ENCODE data around the gene LBP.
"Not testable (repeated sequence)": the region's sequence is repeated elsewhere in the genome, so short reads cannot be mapped to it uniquely, and the experiment has no call there.

Gene LBP, protein sequence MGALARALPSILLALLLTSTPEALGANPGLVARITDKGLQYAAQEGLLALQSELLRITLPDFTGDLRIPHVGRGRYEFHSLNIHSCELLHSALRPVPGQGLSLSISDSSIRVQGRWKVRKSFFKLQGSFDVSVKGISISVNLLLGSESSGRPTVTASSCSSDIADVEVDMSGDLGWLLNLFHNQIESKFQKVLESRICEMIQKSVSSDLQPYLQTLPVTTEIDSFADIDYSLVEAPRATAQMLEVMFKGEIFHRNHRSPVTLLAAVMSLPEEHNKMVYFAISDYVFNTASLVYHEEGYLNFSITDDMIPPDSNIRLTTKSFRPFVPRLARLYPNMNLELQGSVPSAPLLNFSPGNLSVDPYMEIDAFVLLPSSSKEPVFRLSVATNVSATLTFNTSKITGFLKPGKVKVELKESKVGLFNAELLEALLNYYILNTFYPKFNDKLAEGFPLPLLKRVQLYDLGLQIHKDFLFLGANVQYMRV

DNA sequence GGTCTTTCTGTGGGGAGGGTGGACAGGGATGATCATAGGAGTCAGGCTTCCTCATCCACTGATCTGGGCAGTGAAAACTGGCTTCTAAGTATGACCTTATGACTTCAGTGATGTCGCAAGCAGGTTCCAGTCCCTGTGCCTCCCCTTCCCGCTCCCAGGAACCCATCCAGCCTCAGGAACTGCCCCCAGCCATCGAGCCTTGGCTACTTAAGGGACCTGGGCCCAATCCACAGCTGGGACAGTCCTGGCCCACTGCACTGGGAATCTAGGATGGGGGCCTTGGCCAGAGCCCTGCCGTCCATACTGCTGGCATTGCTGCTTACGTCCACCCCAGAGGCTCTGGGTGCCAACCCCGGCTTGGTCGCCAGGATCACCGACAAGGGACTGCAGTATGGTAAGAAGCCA lies at the start of gene LBP:
Gene LBP (plus strand): TSS at position 236 of the 405 bp plus-strand sequence. CDS start 35 bp downstream, at position 271.
- no peak for DNase-seq

DNA sequence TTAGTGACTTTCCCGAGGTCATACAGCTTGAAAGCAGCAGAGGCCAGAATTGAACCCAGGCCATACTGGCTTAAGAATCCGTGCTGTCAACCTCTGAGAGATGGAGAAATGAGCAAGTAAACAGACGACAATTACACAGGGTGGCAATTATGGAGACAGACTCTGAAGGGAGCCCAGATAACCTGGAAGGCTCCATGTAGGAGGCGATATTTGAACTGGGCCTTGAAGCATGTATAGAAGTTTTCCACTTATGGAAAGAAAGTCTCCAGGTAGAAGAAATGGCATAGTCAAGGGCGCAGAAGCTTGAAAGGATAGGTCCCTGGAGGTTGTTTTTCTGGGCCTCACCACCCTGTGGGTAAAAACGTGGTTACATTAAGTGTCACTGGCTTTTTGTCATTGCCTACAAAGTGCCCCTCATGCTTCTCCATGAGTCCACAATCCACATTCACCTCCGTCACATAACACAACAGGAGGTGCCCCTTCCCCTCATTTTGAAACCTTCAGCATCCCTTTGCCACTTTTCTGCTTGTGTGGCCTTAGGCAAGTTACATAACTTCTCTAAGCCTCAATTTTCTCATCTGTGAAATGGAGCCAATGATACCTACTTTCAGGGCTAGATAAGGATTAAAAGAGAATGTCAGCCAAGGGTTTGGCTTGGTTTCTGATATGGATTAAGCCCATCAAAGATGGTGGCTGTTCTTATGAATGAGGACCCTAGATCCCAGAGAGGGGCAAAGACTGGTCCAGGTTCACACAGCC lies 48.2 kb upstream of the LBP start:
- no peak for DNase-seq

DNA sequence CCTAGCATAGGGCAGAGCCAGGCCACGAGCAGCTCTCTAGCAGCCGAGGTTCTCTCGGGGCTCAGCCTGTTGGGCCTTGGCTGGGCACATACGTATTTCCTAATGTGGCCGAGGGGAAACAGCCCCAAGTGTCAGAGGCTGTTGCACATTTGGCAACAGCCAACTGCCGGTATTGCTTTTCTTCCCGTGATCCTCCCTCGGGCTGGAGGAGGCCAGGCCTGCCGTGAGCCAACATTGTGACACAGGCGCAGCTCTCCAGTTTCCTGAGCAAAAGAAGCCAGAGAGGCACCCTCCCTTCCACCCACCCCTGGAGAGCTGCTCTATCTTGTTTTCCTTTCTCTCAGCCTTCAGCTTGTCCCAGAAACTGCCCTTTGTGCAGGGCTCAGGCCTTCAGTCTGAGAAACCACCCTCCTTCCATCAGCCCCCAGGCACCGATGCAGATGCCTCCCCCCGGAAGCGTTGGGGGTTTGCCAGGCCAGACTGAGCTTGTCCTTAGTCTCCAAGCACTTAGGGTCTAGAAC lies 47.5 kb upstream of the LBP start:
- DNase-seq, result no peak

DNA sequence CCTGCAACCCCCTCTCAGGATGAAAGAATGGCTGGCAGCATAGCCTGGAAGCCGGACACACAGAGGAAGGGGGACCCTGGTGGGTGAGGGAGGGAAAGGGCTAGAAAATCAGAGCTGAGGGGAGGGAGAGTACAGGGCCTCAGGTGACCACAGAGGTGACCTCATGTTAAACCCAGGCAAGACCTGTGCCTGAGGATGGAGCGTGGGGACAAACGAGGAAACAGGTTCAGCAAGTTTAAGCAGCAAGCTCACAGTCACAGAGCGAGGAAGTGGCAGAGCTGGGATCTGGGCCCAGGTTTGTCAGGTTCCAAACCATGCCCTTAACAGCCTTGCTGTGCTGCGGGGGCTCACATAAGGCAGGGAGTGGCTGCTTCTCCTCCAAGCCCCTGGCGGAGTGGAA lies 46.3 kb upstream of the LBP start:
- no peak for DNase-seq

DNA sequence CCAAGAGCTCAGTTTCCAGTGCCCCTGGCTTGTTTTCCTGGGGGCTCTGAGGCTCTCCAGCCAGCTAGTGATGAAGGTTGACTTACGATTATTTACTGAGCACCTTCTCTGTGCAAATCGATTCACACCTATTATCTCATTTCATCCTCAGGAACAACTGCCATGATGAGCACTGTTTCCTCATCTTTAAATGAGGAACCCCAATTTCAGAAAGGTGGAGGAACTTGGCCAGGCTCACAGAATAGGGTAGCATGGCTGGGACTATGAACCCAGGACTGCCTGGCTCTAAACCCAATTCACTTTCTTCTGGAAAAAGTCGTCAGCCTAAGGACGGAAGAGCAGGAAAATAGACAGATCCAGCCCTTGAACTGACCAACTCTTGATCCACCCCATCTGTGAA lies 45.8 kb upstream of the LBP start:
- no peak for DNase-seq

DNA sequence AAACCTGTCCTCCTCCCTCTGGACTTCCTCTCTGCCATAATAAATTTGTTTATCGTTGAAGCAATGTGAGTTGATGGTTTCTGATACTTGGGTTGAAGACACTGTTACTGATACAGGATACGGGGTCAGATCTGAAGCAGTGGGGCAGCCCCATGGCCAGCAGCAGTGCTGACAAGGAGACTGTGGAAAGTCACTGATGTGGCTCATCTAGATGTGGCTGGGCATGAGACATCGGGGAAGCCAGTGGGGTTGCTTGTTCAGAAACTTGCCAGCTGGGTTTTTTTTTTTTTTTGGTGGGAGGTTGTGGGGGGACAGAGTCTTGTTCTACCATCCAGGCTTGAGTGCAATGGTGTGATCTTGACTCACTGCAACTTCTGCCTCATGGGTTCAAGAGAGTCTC lies 45.0 kb upstream of the LBP start:
- no peak for DNase-seq

GRCh38 chr20:38302786-38303185 lies 43.5 kb upstream of the LBP start:
- no peak for DNase-seq

GRCh38 chr20:38303908-38304379 lies 42.3 kb upstream of the LBP start, which contains the start of gene BPI:
BPI (plus strand) TSS chr20:38304156; CDS start chr20:38304224, 68 bp downstream.
- no peak for DNase-seq

DNA sequence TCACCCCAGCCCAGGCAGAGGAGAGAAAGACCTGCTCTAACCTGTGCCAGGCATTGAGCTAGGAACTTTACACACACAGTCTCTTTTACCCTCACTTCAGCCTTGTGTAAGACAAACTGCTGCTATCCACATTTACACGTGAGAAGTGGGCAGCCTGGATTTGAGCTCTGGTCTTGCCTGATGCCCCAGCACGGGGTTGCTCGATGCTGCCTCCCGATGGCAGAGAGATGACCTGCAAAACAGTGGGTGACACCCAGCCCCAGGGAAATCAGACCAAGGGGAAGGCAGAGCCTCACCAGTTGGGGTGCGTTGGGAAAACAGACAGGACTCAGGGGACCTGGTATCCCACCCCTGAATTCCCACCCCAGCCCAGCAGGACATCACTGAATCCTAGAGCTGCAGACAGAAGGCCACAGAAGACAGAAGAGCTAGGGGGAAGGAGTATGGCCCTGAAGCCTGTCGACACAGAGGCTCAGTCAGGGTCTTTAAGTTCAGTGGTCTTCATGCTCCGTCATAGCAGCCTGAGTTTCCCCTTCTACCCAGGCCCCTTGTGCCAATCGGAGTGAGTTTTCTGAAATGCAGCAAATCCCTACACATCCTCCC lies 41.3 kb upstream of the LBP start:
- no peak for DNase-seq

DNA sequence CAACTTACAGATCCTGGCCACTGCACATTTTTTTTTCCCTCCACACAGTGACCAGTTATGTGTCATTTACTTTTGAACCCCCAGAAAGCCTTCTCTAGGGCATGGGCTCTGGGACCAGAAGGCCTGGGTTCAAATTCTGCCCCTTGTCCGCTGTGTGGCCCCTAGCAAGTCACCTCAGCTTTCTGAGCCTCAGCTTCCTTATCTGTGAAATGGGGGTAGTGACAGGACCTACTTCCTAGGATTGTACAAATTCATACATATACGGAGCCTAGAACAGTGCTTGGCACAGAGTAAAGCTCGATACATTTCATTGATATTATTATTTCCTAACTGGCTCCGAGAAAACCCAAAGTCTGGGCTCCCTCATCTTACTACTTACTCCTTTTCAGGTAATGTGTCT lies 40.7 kb upstream of the LBP start:
- DNase-seq, result no peak

DNA sequence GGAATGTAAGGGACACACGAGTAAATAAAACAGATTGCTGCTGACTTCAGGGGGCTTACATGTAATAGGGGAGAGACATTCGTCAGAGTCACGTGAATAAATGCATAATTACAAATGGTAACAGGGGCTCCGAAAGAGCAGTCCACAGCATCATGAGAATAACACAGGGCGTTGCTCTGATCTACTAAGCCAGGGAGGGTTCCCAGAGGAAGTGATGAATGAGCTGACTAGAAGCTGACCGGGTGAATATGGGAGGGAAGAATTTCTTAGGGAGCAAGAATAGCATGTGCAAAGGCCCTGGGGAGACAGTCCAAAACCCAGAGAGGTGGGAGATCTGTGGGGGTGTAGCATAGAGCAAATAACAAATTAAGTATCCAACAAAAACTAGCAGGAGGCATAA lies 39.9 kb upstream of the LBP start:
- DNase-seq, result no peak

DNA sequence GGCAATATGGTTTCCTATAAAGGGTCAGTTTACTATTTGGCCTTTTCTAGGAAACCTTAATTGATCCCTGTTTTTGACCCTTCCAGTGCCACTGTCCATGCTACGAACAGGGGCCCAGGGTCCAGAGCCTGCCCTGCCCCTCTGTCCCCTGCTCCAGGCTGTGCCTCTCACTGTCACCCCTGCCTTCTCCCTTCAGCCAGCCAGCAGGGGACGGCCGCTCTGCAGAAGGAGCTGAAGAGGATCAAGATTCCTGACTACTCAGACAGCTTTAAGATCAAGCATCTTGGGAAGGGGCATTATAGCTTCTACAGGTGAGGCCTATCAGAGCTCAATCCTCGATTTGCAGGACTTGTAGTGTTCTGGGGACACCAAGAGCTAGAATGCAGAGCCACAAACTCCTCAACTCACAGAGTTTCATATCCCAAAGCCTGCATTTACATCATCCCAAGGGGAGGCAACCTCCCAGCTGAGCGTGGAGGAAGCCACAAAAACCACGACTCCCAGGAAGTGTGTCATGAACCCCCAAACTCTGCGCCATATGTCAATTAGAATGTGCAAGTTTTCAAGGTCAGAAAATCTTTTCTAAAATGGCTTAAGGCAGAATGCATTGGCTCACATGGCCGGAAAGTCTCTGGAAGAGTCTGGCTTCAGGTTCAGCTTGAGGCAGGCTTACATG lies 38.8 kb upstream of the LBP start:
- DNase-seq, result no peak

DNA sequence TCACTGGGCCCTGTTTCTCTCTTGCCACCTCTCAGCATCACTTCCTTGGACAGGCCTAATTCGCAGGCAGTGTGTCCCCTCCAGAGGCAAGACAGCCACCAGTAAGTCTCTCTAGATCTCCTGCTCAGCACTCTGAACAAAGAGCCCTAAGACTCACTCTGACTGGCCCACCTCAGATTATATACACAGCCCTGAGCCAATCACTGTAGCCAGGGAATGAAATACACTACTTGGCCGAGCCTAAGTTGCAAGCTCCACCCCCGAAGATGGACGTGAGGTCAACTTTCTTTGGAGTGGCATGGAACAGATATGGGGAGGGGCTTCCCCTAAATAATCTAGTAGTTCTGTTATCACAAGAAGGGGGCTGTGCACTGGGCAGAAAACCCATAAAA lies 38.2 kb upstream of the LBP start:
- DNase-seq, result no peak

DNA sequence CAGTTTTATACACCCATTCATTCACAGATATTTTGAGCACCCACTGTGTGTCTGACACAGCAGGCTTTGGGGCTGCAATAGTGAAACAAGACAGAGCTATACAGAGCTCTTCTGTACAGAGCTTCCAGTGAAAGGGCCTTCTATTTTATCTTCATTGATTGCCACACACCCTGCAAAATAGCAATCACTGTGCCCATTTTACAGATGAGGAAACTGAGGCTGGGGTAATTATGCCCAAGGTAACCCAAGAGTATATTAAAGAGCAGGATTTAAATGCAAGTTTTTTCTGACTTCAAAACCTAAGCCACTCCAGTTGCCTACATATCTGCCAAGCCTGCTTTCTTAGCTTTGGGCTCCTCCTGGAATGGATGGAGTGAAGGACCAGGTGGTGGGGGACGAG lies 37.8 kb upstream of the LBP start:
- no peak for DNase-seq

DNA sequence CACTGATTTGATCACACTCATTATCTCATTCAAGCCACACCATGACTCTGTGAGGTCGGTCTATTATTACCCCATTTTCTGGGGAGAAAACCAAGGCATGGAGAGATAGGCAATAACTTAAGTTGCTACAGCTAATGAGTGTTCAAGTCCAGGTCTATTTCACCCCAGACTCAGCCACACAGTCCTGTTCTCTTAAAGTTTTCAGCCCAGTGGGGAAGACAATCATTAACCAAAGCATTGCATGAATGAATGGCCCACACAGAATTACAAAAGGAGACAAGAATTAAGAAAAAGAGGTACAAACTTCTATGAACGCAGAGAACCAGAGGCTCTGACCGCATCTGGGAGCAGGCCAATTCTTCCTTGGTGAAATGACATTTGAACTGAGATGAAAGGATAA lies 35.2 kb upstream of the LBP start:
- DNase-seq, result no peak

DNA sequence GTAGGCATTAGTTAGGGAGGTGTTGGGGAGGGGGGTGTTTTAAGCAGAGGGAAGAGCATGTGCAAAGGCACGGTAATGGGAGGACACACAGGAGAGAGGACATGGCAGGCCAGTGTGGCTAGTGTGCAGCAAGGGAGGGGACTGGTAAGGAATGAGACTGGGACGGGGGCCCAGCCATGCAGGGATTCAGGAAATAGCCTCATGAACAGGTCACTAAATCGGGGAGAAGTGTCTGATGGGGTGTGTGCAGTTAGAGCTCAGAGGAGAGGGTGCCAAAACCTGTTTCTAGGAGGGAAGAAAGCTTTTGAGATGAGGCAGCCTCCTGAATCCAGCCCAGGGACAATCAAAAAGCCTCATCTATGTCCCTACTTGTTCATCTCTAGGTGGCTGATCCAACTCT lies 34.8 kb upstream of the LBP start:
- no peak for DNase-seq

- DNase-seq, result no peak
Measured at GRCh38 chr20:38313676-38314075, 32.6 kb upstream of the LBP start.

- not testable (repeated sequence) for DNase-seq
Measured at GRCh38 chr20:38314350-38314749, 31.9 kb upstream of the LBP start.

DNA sequence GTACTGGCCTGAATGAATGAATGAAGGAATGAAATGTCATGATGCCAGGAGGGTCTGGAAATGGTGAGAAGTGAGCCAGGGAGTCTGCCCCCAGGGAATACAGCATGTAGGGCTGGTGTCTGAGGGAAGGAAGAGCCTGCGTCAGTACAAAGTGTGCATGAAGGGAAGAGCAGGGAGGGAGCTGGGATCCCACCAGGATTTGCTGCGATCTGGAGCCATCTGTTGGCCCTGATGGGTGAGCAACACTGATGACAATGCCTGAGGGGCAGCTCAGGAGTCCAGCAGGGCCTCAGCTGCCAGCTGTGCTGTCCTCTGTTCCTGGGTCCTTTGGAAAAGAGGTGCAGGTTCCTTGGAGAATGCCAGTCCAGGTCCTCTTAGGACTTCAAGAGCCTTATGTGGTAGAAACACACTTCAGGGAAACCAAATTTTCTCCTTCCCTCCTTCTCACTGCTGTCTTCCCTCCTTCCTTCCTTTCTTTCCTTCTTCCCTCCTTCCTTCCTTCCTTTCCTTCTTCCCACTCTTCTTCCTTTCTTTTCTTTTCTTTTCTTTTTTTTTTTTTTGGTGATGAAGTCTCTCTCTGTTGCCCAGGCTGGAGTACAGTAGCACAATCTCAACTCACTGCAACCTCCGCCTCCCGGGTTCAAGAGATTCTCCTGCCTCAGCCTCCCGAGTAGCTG lies 30.9 kb upstream of the LBP start:
- no peak for DNase-seq

DNA sequence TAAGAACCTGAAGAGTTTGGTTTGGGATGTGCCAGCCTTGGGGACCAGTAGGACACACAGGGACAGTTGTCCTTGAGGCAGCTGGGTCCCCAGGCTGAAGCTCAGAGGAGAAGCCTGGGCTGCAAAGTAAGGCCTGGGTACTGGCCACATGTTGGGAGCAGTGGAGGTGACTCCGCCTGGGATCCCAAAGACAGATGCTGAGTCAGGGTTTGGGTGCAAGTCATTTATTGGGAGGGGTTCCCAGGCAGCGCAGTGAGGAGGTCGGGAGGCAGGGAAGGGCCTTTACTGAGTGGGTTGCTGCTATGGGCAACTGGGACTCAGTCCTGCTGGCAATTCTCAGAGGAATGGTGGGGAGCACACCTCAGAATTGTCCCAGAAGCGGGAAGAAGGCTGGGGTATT lies 29.9 kb upstream of the LBP start:
- no peak for DNase-seq

DNA sequence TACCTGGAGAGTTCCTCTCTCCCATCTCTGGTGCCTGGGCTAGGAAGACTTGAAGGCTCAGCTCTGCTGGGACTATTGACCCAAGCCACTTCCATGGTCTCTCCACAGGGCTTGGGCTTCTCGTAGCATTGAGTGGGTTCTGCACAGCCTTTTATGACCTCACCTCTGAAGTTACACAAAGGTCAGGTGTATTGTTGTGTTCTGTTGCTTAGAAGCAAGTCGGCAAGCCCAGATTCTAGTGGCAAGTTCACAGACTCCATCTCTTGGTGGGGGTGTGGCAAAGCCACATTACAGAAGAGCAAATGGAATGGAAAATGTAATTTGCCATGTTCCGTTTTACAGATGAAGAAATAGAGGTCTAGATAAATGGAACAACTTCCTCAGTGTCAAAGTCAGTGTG lies 28.9 kb upstream of the LBP start:
- no peak for DNase-seq

- no peak for DNase-seq
Measured at GRCh38 chr20:38320221-38320620, 26.1 kb upstream of the LBP start.

All from NCI-H187 treated with DMSO at 0.1 percent for 48 hours (cell line).